Adrenal gland (tissue), 12 donors: ENCODE measurements around the gene COL4A1. TPM values are rescaled to one million over a fixed set of nuclear protein-coding genes. Genes with fewer than 3 reads are reported as not detected.

ENCODE experiments used
- DNase-seq, 7 donors: peaks; one replicate each; pipeline ENCODE4 v3.0.0-alpha.2; 2019 to 2020
- H3K27ac ChIP-seq, 5 donors: fragments of 200-600 bp; sonication (generic) in 4 of 5; 1 replicate in 3 of 5; 2 replicates in 2 of 5; pipeline versions ENCODE4 v1.5.1 to v1.8.0; 2016 to 2020; ENCODE audit warnings: mild to moderate bottlenecking in 1 of 5
- H3K27me3 ChIP-seq: fragments of 200-600 bp; 2 replicates; pipeline ENCODE4 v1.8.0; 2021
- H3K36me3 ChIP-seq, 2 donors: fragments of 200-600 bp; replicated peaks in 1 of 2; 1 replicate in 1 of 2; 2 replicates in 1 of 2; pipeline versions ENCODE4 v1.5.1 to v1.8.0; 2018 to 2022
- H3K4me1 ChIP-seq, 2 donors: fragments of 200-600 bp; replicated peaks in 1 of 2; 1 replicate in 1 of 2; 2 replicates in 1 of 2; pipeline versions ENCODE4 v1.5.1 to v1.8.0; 2018 to 2021
- H3K4me3 ChIP-seq, 4 donors: fragments of 200-600 bp; sonication (generic) in 3 of 4; one replicate each; pipeline ENCODE4 v1.5.1; 2016 to 2018
- H3K9me3 ChIP-seq, 3 donors: fragments of 200-600 bp; sonication (generic) in 1 of 3; replicated peaks in 1 of 3; 1 replicate in 2 of 3; 2 replicates in 1 of 3; pipeline versions ENCODE4 v1.5.1 to v1.8.0; 2016 to 2021
- POLR2A ChIP-seq, 2 donors: fragments of 450-650 bp; IDR thresholded peaks; one replicate each; pipeline ENCODE4 v1.6.1; 2017; ENCODE audit warnings: antibody characterized with exemption in 2 of 2, mild to moderate bottlenecking in 2 of 2, moderate library complexity in 1 of 2
- WGBS, 4 donors: extraction: QIAGEN DNeasy Blood & Tissue Kit in 2 of 4; methylation state at CpG; one replicate each; pipeline versions ENCODE4 v1.1.5 to v1.1.7; 2013 to 2017; 5-methylcytosine and 5-hydroxymethylcytosine counted together
- intact Hi-C, 2 donors: fragments of 100-400 bp; cut with DNase I; formaldehyde crosslinking; loops; one replicate each; pipeline versions ENCODE4 v1.14.1 to v1.15.0; 2022 to 2023
- polyA plus RNA-seq, 3 donors: library from polyadenylated mRNA; stranded (reverse); fragments of 200-250 nt in 2 of 3; fragments of 350-450 nt in 1 of 3; fragmentation: Illumina TruSeq in 1 of 3; extraction: RNeasy Lipid Tissue Mini Kit (QIAGEN cat#74804) in 1 of 3; gene quantifications; one replicate each; pipeline ENCODE4 v1.2.3, GENCODE V29; 2013 to 2014
- total RNA-seq, 9 donors: library from RNA; depleted of rRNA in 4 of 9; stranded (reverse); fragments of >200 nt in 4 of 9; fragments of 120-200 nt in 1 of 9; fragmentation: NEBNext Ultra II Directional in 1 of 9; extraction: Animal tissue kit (Norgen Biotek cat#: 25700) in 1 of 9; gene quantifications; one replicate each; pipeline versions ENCODE4 v1.1.0 to v1.2.4, GENCODE V29; 2013 to 2023
- TF ChIP-seq, protein P1 (sequence below), 6 experiments: fragments of 450-650 bp in 4 of 6; fragments of 200-600 bp in 2 of 6; sonication (generic) in 1 of 6; IDR thresholded peaks; 1 replicate in 5 of 6; 2 replicates in 1 of 6; pipeline versions ENCODE4 v1.5.1 to v1.8.0; 2016 to 2021; ENCODE audit warnings: antibody characterized with exemption in 6 of 6, mild to moderate bottlenecking in 2 of 6, moderate library complexity in 1 of 6
- donor health status: healthy with polysubstance abuse.
- donor health status: Bipolar disorder and iron deficiency.
- donor health status: DM: yes; HTN: yes; CAD: no.
- donor health status: DM: no; HTN: no; CAD: no.
- donor health status: DM: no; HTN: no; CAD: no.
- donor health status: DM: yes; HTN: yes; CAD: no.

COL4A1 gene
- total and polyA plus RNA-seq, 12 donors, result 62.4 to 364 (median 183) TPM

DNA sequence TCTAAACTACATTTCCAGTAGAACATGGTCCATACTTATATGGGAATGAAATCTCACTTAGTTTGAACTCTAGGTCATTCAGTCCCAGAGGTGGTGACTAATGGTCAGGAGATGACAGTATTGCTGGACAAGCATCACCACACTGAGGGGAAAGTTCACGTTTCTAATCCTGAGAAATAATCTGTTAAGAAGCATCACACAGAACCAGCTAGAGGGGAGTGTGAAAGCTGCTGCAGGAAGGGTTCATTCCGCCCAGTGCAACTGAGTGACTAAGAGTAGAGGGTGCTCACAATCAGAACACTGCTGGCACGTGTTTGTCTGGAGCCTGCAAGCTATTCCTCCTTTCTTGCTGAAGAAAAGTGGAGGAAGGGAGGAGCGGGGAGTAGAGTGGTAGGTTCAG is 2.7 kb downstream of the COL4A1 start:
- TF ChIP-seq, protein P1, sequence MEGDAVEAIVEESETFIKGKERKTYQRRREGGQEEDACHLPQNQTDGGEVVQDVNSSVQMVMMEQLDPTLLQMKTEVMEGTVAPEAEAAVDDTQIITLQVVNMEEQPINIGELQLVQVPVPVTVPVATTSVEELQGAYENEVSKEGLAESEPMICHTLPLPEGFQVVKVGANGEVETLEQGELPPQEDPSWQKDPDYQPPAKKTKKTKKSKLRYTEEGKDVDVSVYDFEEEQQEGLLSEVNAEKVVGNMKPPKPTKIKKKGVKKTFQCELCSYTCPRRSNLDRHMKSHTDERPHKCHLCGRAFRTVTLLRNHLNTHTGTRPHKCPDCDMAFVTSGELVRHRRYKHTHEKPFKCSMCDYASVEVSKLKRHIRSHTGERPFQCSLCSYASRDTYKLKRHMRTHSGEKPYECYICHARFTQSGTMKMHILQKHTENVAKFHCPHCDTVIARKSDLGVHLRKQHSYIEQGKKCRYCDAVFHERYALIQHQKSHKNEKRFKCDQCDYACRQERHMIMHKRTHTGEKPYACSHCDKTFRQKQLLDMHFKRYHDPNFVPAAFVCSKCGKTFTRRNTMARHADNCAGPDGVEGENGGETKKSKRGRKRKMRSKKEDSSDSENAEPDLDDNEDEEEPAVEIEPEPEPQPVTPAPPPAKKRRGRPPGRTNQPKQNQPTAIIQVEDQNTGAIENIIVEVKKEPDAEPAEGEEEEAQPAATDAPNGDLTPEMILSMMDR (IDR thresholded peaks at IDR 0.05), result no peak
- TF ChIP-seq POLR2A (IDR thresholded peaks at IDR 0.05), result no peak
- 54 to 58% (median 56%) methylated on average over 4 of the region's 4 CpGs for WGBS, 4 donors
- H3K4me1 ChIP-seq, result peaks cover 0 to 20% of the 10 kb centered on the region in 2 donors
- intact Hi-C loops, result loop anchor here in 1 of 2 donors (10.0 kb wide), 1 partner anchor 59 kb away; no protein-coding TSS in a partner anchor
- peak in 2 of 7 donors; percentile 29 to 45 for DNase-seq
- H3K27me3 ChIP-seq, result peaks cover 4% of the 10 kb centered on the region
- H3K27ac ChIP-seq, result peak overlapping the region in 2 of 5 donors; percentile 86 to 89
- peak overlapping the region in 1 of 4 donors; percentile 77 for H3K4me3 ChIP-seq
- no peaks in the 10 kb centered on the region for H3K36me3 ChIP-seq
- H3K9me3 ChIP-seq, result no peaks in the 10 kb centered on the region

DNA sequence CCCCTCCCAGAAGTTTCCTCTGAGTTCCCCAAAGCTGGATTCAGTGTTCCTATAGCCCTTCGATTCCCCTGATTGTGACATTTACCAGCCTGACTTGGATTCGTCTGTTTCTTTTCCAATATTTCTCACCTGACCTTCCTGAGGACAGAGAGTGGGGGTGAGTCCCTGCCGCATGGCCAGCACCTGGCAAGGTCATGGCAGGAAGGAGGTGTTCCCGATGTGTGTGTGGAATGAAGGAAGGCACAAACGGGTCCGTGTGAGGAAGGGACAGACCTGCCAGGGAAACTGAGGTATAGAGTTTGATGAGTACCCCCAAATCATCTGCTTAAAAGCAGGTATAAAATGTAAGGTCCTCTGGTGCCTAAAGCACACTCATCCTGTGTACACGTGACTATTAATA is 3.3 kb downstream of the COL4A1 start:
- H3K4me3 ChIP-seq, result no peak overlapping the region
- TF ChIP-seq POLR2A (IDR thresholded peaks at IDR 0.05), result peak in 1 of 2 donors; percentile 14
- TF ChIP-seq, protein P1 (IDR thresholded peaks at IDR 0.05), result no peak

GRCh38 chr13:110302997-110303396 is 4.0 kb downstream of the COL4A1 start:
- peak overlapping the region in 2 of 5 donors; percentile 86 to 89 for H3K27ac ChIP-seq
- intact Hi-C loops, result loop anchor here in 1 of 2 donors (10.0 kb wide), 1 partner anchor 58 kb away; no protein-coding TSS in a partner anchor
- H3K9me3 ChIP-seq, result no peaks in the 10 kb centered on the region
- DNase-seq, result peak in 1 of 7 donors; percentile 14
- 80 to 96% (median 86%) methylated on average over 2 of the region's 2 CpGs for WGBS, 4 donors
- no peaks in the 10 kb centered on the region for H3K36me3 ChIP-seq
- TF ChIP-seq, protein P1 (IDR thresholded peaks at IDR 0.05), result no peak
- TF ChIP-seq POLR2A (IDR thresholded peaks at IDR 0.05), result no peak
- no peak overlapping the region for H3K4me3 ChIP-seq
- peaks cover 4% of the 10 kb centered on the region for H3K27me3 ChIP-seq
- peaks cover 0 to 19% of the 10 kb centered on the region in 2 donors for H3K4me1 ChIP-seq

More for the DNA sequence above, 3.3 kb downstream of the COL4A1 start:
- Histone ChIP-seq H3K27ac (peak overlapping the region in 2 of 5 donors; percentile 86 to 89), H3K9me3 (no peaks in the 10 kb centered on the region), H3K4me1 (peaks cover 0 to 20% of the 10 kb centered on the region in 2 donors), H3K36me3 (no peaks in the 10 kb centered on the region), H3K27me3 (peaks cover 4% of the 10 kb centered on the region)
- peak in 1 of 7 donors; percentile 38 for DNase-seq
- intact Hi-C loops, result loop anchor here in 1 of 2 donors (10.0 kb wide), 1 partner anchor 59 kb away; no protein-coding TSS in a partner anchor
- WGBS, 4 donors, result 55 to 64% (median 62%) methylated on average over 7 of the region's 7 CpGs

DNA sequence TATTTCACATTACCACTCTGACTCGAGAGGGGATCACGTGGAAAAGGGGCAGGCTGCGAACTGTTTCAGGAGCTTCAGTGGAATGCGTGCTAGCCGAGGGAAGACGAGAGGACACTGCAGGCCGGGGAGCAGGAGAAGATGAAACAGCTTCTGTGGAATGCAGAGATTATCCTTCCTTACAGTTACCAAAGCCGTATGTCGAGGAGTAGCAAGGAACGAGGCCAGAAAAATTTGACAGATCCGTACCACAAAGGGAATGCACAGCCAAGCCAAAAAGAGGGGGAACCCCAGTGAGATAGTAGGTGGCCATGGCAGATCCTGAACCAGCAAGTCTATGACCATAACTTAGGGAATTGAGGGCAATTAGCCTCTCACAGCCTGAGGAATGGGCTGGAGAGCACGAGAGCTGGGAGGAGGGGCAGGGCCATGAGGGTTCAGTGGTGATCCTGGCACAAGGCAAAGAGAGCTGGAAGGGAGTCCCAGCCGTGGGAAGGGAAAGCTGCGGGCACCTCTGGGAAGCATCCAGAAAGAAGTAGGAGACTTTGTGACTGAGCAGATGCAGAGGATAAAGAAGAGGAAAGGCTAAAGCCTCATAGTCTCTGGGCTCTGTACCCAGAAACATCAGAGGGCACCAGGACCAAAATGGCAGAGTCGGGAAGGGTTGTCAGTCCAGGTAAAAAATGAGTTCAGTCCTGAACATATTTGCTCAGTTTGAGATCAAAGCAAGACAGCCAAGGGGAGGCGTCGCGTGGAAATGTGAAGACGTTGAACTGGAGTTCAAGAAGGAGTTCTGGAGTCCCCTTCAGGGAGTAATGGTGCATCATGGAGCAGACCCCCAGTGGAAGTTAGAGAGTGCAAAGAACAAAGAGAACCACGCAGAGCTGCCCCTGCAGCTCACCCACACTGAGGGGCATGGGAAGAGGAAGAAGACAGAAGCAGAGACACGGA is 5.1 kb downstream of the COL4A1 start:
- Histone ChIP-seq H3K4me1 (peaks cover 0 to 11% of the 10 kb centered on the region in 2 donors), H3K4me3 (no peak overlapping the region), H3K9me3 (no peaks in the 10 kb centered on the region), H3K36me3 (no peaks in the 10 kb centered on the region), H3K27ac (peak overlapping the region in 2 of 5 donors; percentile 54 to 89), H3K27me3 (no peaks in the 10 kb centered on the region)
- WGBS, 4 donors, result 74 to 79% (median 77%) methylated on average over 21 of the region's 21 CpGs
- intact Hi-C loops, result loop anchor here in 1 of 2 donors (10.0 kb wide), 1 partner anchor 57 kb away; no protein-coding TSS in a partner anchor
- TF ChIP-seq POLR2A (IDR thresholded peaks at IDR 0.05), result no peak
- TF ChIP-seq, protein P1 (IDR thresholded peaks at IDR 0.05), result no peak
- peak in 1 of 7 donors; percentile 49 for DNase-seq
